GM12801 (cell line): Measurements from ENCODE around the gene APBB2.

Source experiments
- CTCF ChIP-seq: IDR thresholded peaks from one replicate; pipeline ENCODE4 v1.5.1; 2011; ENCODE audit warnings: control low read depth; ENCODE audit not compliant: insufficient read length; ENCODE audit errors: extremely low read depth

APBB2 gene

GRCh38 chr4:41038304-41038703 is 176.0 kb downstream of the APBB2 start:
- no peak for TF ChIP-seq CTCF

GRCh38 chr4:41029098-41029497 is 185.2 kb downstream of the APBB2 start:
- TF ChIP-seq CTCF, result no peak

GRCh38 chr4:41028392-41029076 is 185.8 kb downstream of the APBB2 start:
- TF ChIP-seq CTCF, result no peak

DNA sequence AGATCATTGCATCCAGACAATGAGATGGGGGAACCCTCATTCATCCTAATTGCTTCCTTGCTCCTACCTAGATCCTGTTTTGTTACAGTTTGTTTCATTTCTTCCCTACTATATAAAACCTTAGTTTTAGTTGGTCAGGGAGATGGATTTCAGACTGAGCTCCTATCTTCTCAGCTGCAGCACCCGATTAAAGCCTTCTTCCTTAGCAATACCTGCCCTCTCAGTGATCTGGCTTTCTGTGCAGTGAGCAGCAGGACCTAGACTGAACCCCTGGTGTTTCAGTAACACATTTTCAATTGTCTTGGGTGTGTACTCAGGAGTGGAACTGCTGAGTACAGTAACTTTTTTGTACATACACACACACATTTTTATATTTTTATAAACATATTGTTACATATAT is 187.4 kb downstream of the APBB2 start:
- no peak for TF ChIP-seq CTCF

- TF ChIP-seq CTCF, result no peak
Measured at GRCh38 chr4:41025824-41026223, 188.5 kb downstream of the APBB2 start.

GRCh38 chr4:41024556-41025491 is 189.5 kb downstream of the APBB2 start:
- no peak for TF ChIP-seq CTCF

GRCh38 chr4:41022116-41022515 is 192.2 kb downstream of the APBB2 start:
- no peak for TF ChIP-seq CTCF
